Glutamatergic neuron (in vitro differentiated cells): ENCODE measurements around the gene HOMER2. TPM values are rescaled to one million over a fixed set of nuclear protein-coding genes. Genes with fewer than 3 reads are reported as not detected.

Experiments used
- DNase-seq: peaks from one replicate; pipeline ENCODE4 v3.0.0; 2022
- H3K27ac Mint-ChIP-seq: one replicate; pipeline ENCODE4 v1.8.0; 2020; ENCODE audit warnings: mild to moderate bottlenecking, mixed read lengths, inconsistent platforms; ENCODE audit not compliant: unreplicated experiment
- H3K27me3 Mint-ChIP-seq: one replicate; pipeline ENCODE4 v1.8.0; 2020; ENCODE audit warnings: mild to moderate bottlenecking, moderate library complexity, mixed read lengths, inconsistent platforms; ENCODE audit not compliant: unreplicated experiment
- H3K36me3 Mint-ChIP-seq: one replicate; pipeline ENCODE4 v1.8.0; 2020; ENCODE audit warnings: mild to moderate bottlenecking, mixed read lengths, inconsistent platforms; ENCODE audit not compliant: unreplicated experiment
- H3K4me1 Mint-ChIP-seq: one replicate; pipeline ENCODE4 v1.8.0; 2020; ENCODE audit warnings: mild to moderate bottlenecking, low read depth, mixed read lengths, inconsistent platforms; ENCODE audit not compliant: unreplicated experiment
- H3K4me3 Mint-ChIP-seq: one replicate; pipeline ENCODE4 v1.8.0; 2020; ENCODE audit warnings: mild to moderate bottlenecking, mixed read lengths, inconsistent platforms; ENCODE audit not compliant: unreplicated experiment
- H3K9me3 Mint-ChIP-seq: one replicate; pipeline ENCODE4 v1.8.0; 2020; ENCODE audit warnings: mild to moderate bottlenecking, moderate library complexity, mixed read lengths, inconsistent platforms; ENCODE audit not compliant: unreplicated experiment
- total RNA-seq: library from RNA; stranded (reverse); fragmentation: NEBNext Ultra II Directional; extraction: Animal tissue kit (Norgen Biotek cat#: 25700); gene quantifications from one replicate; pipeline ENCODE4 v1.2.1, GENCODE V29; 2021; ENCODE audit not compliant: unreplicated experiment
- TF ChIP-seq, protein P1 (sequence below): fragments of 200-600 bp; sonication (generic); IDR thresholded peaks from one replicate; pipeline ENCODE4 v1.5.0; 2021; ENCODE audit not compliant: partially characterized antibody, unreplicated experiment

Gene HOMER2
- total RNA-seq, 1 donor from 2014 or later, result 32.6 TPM

DNA sequence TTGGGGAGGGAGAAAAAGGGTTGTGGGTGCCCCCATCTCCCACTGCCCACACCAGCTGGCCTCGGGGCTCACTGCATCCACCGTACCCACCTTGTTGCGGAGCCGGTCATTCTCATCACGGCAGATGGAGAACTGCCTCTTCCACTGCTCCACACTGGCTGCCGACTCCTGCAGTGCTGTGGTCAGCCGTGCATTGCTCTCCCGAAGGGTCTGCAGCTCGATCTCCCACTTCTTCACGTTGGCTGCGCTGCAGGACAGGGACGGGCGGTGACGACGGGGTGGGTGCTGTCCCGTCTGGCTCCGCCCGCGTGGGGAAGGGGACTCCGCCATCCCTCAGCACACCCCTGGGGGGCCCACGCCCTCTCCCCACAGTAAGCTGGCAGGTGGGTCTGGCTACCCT, 98.0 kb downstream of the HOMER2 start:
- Mint-ChIP-seq H3K27ac (no peak overlapping the region), H3K4me3 (no peak overlapping the region), H3K4me1 (peaks cover 19% of the 10 kb centered on the region), H3K9me3 (peaks cover 12% of the 10 kb centered on the region), H3K27me3 (peaks cover 8% of the 10 kb centered on the region), H3K36me3 (no peaks in the 10 kb centered on the region)
- TF ChIP-seq, protein P1, sequence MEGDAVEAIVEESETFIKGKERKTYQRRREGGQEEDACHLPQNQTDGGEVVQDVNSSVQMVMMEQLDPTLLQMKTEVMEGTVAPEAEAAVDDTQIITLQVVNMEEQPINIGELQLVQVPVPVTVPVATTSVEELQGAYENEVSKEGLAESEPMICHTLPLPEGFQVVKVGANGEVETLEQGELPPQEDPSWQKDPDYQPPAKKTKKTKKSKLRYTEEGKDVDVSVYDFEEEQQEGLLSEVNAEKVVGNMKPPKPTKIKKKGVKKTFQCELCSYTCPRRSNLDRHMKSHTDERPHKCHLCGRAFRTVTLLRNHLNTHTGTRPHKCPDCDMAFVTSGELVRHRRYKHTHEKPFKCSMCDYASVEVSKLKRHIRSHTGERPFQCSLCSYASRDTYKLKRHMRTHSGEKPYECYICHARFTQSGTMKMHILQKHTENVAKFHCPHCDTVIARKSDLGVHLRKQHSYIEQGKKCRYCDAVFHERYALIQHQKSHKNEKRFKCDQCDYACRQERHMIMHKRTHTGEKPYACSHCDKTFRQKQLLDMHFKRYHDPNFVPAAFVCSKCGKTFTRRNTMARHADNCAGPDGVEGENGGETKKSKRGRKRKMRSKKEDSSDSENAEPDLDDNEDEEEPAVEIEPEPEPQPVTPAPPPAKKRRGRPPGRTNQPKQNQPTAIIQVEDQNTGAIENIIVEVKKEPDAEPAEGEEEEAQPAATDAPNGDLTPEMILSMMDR, result no peak
- DNase-seq, result no peak

DNA sequence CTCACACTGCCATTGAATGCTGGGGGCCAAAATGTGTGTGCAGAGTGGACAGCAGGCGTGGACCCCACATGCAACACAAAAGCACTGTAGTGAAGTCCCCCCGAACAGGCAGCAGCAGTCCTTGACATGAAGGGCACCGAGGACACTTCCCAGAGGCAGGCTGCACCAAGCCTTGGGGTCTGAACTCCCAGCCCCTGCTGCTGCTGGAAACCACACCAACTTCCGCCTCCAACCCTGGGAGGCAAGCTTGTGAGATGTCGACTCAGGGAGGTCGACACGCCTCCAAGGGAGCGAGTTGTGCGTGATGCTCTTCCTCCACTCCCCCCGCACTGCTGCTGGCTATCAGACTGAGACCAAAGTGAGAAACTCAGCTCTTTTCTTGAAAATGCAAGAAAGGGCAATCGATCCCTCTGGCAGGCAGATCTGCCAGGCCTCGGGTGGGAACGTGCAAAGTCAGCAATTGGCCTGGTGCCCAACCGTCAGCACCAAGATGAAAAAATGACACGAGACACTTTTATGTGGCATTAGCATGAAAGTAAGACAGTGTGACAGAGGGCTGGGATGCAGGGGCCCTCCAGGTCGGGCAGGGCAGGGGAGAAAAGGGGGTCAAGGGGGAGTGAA, 99.5 kb downstream of the HOMER2 start:
- Mint-ChIP-seq H3K4me1 (peaks cover 25% of the 10 kb centered on the region), H3K36me3 (no peaks in the 10 kb centered on the region), H3K27ac (peak overlapping the region; percentile 33), H3K27me3 (peaks cover 10% of the 10 kb centered on the region), H3K9me3 (peaks cover 15% of the 10 kb centered on the region), H3K4me3 (no peak overlapping the region)
- TF ChIP-seq, protein P1, result no peak
- DNase-seq, result no peak

DNA sequence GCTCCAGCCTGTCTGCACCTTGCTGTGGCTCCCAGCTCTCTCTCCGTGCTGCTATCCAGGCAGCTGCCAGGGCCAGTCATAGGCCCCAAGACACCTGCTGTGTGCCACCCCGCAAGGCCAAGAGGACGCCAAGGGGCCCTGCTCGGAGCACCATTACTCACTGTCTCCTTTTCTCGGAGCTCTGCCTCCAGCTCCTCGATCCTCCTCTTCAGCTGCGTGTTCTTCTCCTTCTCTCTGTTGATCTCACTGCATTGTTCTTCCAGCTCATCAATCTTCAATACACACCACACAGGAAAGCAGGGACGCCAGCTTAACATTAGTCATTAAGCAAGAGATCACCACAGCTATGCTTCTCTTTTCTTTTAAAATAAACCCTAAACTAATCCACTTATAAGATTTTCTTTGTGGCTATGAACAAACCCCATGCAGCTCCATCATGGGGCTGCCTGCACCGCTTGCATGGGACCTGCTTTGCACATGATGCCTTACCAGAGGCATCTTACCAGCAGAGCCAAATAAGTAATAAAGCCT, 100.5 kb downstream of the HOMER2 start:
- no peak for DNase-seq
- peaks cover 25% of the 10 kb centered on the region for H3K4me1 Mint-ChIP-seq
- H3K9me3 Mint-ChIP-seq, result peaks cover 15% of the 10 kb centered on the region
- peaks cover 10% of the 10 kb centered on the region for H3K27me3 Mint-ChIP-seq
- no peaks in the 10 kb centered on the region for H3K36me3 Mint-ChIP-seq
- peak overlapping the region; percentile 1 for H3K27ac Mint-ChIP-seq
- H3K4me3 Mint-ChIP-seq, result peak overlapping the region; percentile 13
- TF ChIP-seq, protein P1, result no peak

DNA sequence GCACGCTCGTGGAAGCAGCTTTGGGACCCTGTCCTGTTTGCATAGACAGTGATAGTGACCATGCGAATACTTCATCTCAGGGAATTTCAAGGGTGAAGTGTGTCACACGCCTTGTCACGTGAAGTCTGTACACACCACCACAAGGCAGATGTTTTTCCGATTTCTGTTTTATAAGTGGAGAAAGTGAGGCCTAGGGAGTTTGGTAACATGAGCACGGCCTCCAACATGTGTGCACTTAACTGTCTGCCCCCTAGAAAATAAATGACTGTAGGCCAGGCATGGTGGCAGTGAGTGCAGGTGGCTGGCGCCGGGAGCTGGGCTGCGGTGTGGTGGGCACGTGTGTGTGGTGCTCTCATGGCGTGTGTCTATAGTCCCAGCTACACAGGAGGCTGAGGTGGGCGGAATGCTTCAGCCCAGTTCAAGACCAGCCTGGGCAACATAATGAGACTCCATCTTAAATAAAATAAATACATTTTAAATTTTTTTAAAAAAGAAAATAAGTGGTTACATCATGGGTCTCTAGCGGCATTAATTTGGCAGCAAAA, 101.1 kb downstream of the HOMER2 start:
- Mint-ChIP-seq H3K4me3 (no peak overlapping the region), H3K27ac (peak overlapping the region; percentile 99), H3K9me3 (peaks cover 15% of the 10 kb centered on the region), H3K27me3 (peaks cover 10% of the 10 kb centered on the region), H3K4me1 (peaks cover 25% of the 10 kb centered on the region), H3K36me3 (no peaks in the 10 kb centered on the region)
- DNase-seq, result no peak
- TF ChIP-seq, protein P1, result no peak

DNA sequence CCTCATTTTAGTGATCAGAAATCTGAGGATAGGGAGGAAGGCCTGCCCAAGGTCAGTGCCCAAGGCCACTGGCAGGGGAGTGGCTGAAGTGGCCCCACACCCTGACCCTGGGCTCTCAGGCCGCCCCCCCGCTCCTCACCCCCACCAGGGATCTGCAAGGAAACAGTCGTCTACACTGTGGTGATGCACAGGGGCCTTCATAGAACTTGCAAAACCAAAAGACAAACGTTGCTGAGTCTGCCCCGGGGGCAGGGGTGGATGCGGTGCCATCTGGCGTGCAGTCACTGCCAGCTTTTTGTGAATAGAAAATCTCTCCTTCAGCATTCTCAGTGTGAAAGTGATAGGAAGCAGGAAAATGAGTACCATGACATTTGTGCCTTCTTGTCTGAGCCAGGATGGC, 101.8 kb downstream of the HOMER2 start:
- DNase-seq, result peak; percentile 38
- peaks cover 25% of the 10 kb centered on the region for H3K4me1 Mint-ChIP-seq
- peak overlapping the region; percentile 99 for H3K27ac Mint-ChIP-seq
- TF ChIP-seq, protein P1, result no peak
- peaks cover 10% of the 10 kb centered on the region for H3K27me3 Mint-ChIP-seq
- H3K36me3 Mint-ChIP-seq, result no peaks in the 10 kb centered on the region
- H3K9me3 Mint-ChIP-seq, result peaks cover 15% of the 10 kb centered on the region
- H3K4me3 Mint-ChIP-seq, result peak overlapping the region; percentile 68
